GM12878 (cell line): ENCODE measurements around the gene PCDHGA1. TPM values are rescaled to one million over a fixed set of nuclear protein-coding genes. Genes with fewer than 3 reads are reported as not detected.

Experiments
- ATAC-seq: fragments of 200-7000 bp; cut with Tn5 transposase; 3 replicates; pipeline ENCODE4 v1.9.1; 2020; ENCODE audit warnings: mild to moderate bottlenecking, moderate library complexity
- BruUV-seq: library from RNA; stranded (reverse); fragments of 400-500 nt; replicated peaks from 2 replicates; lab custom pipeline; 2021; lab: Mats Ljungman, UMichigan
- CTCF ChIA-PET: fragments of 300-600 bp; sonication (Branson Sonifier 250); formaldehyde crosslinking; extraction: SDS; loops from one replicate; lab custom pipeline; 2021; ENCODE audit warnings: inconsistent platforms; lab: Yijun Ruan, JAX
- POLR2A ChIA-PET: fragments of 350-600 bp; formaldehyde crosslinking; extraction: SDS; loops from one replicate; lab custom pipeline; 2021; ENCODE audit warnings: inconsistent platforms; lab: Charles Lee
- RAD21 ChIA-PET: fragments of 300-600 bp; sonication (Branson Sonifier 250); formaldehyde crosslinking; loops from one replicate; lab custom pipeline; 2023; ENCODE audit warnings: antibody characterized with exemption; ENCODE audit not compliant: unreplicated experiment; lab: Charles Lee
- SMC1A ChIA-PET: fragments of 300-600 bp; sonication (Branson Sonifier 250); formaldehyde crosslinking; loops from one replicate; lab custom pipeline; 2023; ENCODE audit not compliant: unreplicated experiment, uncharacterized antibody; lab: Charles Lee
- DNase-seq: peaks from one replicate; pipeline ENCODE4 v3.0.0-alpha.2; 2011; ENCODE audit warnings: low read depth, low spot score
- FAIRE-seq: peaks from 3 replicates; lab custom pipeline; 2011; peaks lifted over from hg19 to GRCh38; lab: Jason Lieb, UNC
- H2AFZ ChIP-seq: 2 replicates; pipeline ENCODE4 v1.6.0; 2011; ENCODE audit warnings: low read depth, low read length, control low read depth; ENCODE audit not compliant: control insufficient read depth
- H3K27ac ChIP-seq: 2 replicates; pipeline ENCODE4 v1.5.1; 2011; ENCODE audit warnings: control low read depth; ENCODE audit not compliant: control insufficient read depth, insufficient read depth
- H3K27me3 ChIP-seq, 2 experiments: replicated peaks in 1 of 2; 2 replicates each; pipeline versions ENCODE4 v1.6.0 to v1.6.1; 2011; ENCODE audit warnings: low read length in 1 of 2; ENCODE audit not compliant: control insufficient read depth in 2 of 2, insufficient read depth in 2 of 2
- H3K36me3 ChIP-seq, 2 experiments: 2 replicates each; pipeline ENCODE4 v1.5.1; 2011; ENCODE audit warnings: low read length in 1 of 2; ENCODE audit not compliant: control insufficient read depth in 2 of 2, insufficient read depth in 2 of 2
- H3K4me1 ChIP-seq: 2 replicates; pipeline ENCODE4 v1.6.1; 2011; ENCODE audit warnings: mild to moderate bottlenecking, low read length, moderate library complexity, mixed read lengths; ENCODE audit not compliant: control insufficient read depth, insufficient read depth
- H3K4me2 ChIP-seq: 2 replicates; pipeline ENCODE4 v1.6.0; 2011; ENCODE audit warnings: control low read depth; ENCODE audit not compliant: control insufficient read depth, insufficient read depth
- H3K4me3 ChIP-seq: fragments of 200-600 bp; sonication (generic); 2 replicates; pipeline ENCODE4 v1.5.1; 2016
- H3K79me2 ChIP-seq: 2 replicates; pipeline ENCODE4 v1.6.0; 2011; ENCODE audit warnings: low read length; ENCODE audit not compliant: control insufficient read depth, insufficient read depth
- H3K9ac ChIP-seq: 2 replicates; pipeline ENCODE4 v1.8.0; 2011; ENCODE audit warnings: low read length, control low read depth, mixed read lengths; ENCODE audit not compliant: control insufficient read depth, insufficient read depth
- H3K9me3 ChIP-seq: replicated peaks from 3 replicates; pipeline ENCODE4 v1.5.1; 2011; ENCODE audit warnings: mild to moderate bottlenecking, low read length; ENCODE audit not compliant: control insufficient read depth, insufficient read depth
- H4K20me1 ChIP-seq: 2 replicates; pipeline ENCODE4 v1.6.0; 2011; ENCODE audit not compliant: control insufficient read depth, insufficient read depth
- BRCA1 ChIP-seq: IDR thresholded peaks from 2 replicates; pipeline ENCODE4 v1.6.1; 2011; ENCODE audit warnings: low read depth, low read length, improper control_type of control experiment
- GABPA ChIP-seq: IDR thresholded peaks from 2 replicates; pipeline ENCODE4 v1.6.1; 2014; ENCODE audit warnings: antibody characterized with exemption, low read depth, mild to moderate bottlenecking, inconsistent platforms
- KLF5 ChIP-seq: fragments of 450-650 bp; IDR thresholded peaks from 2 replicates; pipeline ENCODE4 v1.6.1; 2014; ENCODE audit warnings: mild to moderate bottlenecking; ENCODE audit not compliant: partially characterized antibody
- POLR2AphosphoS2 ChIP-seq: IDR thresholded peaks from 2 replicates; pipeline ENCODE4 v1.6.1; 2011; ENCODE audit warnings: low read depth, mild to moderate bottlenecking, low read length, improper control_type of control experiment, moderate library complexity
- RFX5 ChIP-seq: IDR thresholded peaks from 2 replicates; pipeline ENCODE4 v1.6.1; 2011; ENCODE audit warnings: low read depth, low read length, improper control_type of control experiment
- SMAD1 ChIP-seq: fragments of 450-650 bp; IDR thresholded peaks from 2 replicates; pipeline ENCODE4 v1.6.1; 2018; ENCODE audit warnings: mild to moderate bottlenecking, low read depth; ENCODE audit not compliant: partially characterized antibody
- STAT3 ChIP-seq: IDR thresholded peaks from 2 replicates; pipeline ENCODE4 v1.6.1; 2011; ENCODE audit warnings: low read depth, low read length, improper control_type of control experiment
- TBL1XR1 ChIP-seq: IDR thresholded peaks from 2 replicates; pipeline ENCODE4 v1.6.1; 2012; ENCODE audit warnings: low read depth, low read length, improper control_type of control experiment
- YY1 ChIP-seq: IDR thresholded peaks from 2 replicates; pipeline ENCODE4 v1.6.1; 2011; ENCODE audit warnings: low read depth, mild to moderate bottlenecking, low read length
- ZSCAN29 ChIP-seq: fragments of 450-650 bp; IDR thresholded peaks from 2 replicates; pipeline ENCODE4 v1.6.1; 2017; ENCODE audit warnings: mild to moderate bottlenecking, moderate library complexity
- WGBS: methylation state at CpG from one replicate; pipeline ENCODE4 v1.1.6; 2016; ENCODE audit warnings: low lambda C conversion rate; ENCODE audit not compliant: insufficient replicate concordance, insufficient coverage; ENCODE audit errors: missing lambda C conversion rate; 5-methylcytosine and 5-hydroxymethylcytosine counted together
- in situ Hi-C: fragments of 300-500 bp; cut with MboI; formaldehyde crosslinking; loops from 9 replicates; pipeline ENCODE4 v1.14.3; 2018; ENCODE audit warnings: mixed read lengths
- intact Hi-C: fragments of 100-400 bp; cut with micrococcal nuclease; formaldehyde crosslinking; loops from one replicate; pipeline ENCODE4 v1.14.2; 2022; ENCODE audit not compliant: unreplicated experiment
- polyA plus RNA-seq, 11 experiments: library from polyadenylated mRNA; depleted of rRNA in 4 of 11; unstranded in 6 of 11; stranded (reverse) in 5 of 11; fragments of >200 nt; fragmentation: Nextera tagmentation in 4 of 11; fragmentation: Illumina TruSeq in 1 of 11; extraction: Ambion mirVana in 4 of 11; extraction: Trizol in 1 of 11; gene quantifications; 1 replicate in 1 of 11; 2 replicates in 10 of 11; pipeline versions ENCODE4 v1.2.1 to v1.2.3, GENCODE V29; 2011 to 2016; ENCODE audit warnings: inconsistent platforms in 2 of 11, missing spikeins in 2 of 11, low read depth in 1 of 11
- total RNA-seq, 4 experiments: library from RNA; depleted of rRNA in 3 of 4; stranded (reverse); fragments of >200 nt in 3 of 4; fragmentation: Illumina TruSeq in 1 of 4; extraction: Trizol in 1 of 4; gene quantifications; 2 replicates each; pipeline versions ENCODE4 v1.2.1 to v1.2.3, GENCODE V29; 2013 to 2021
- TF ChIP-seq, protein P1 (sequence below): IDR thresholded peaks from 2 replicates; pipeline ENCODE4 v1.6.1; 2011; ENCODE audit warnings: mild to moderate bottlenecking, low read depth, low read length, moderate library complexity; ENCODE audit not compliant: insufficient replicate concordance
- TF ChIP-seq, protein P2 (sequence below): fragments of 150-350 bp; IDR thresholded peaks from 2 replicates; pipeline ENCODE4 v1.6.1; 2016; ENCODE audit warnings: low read depth, low read length

PCDHGA1 gene
- total and polyA plus RNA-seq, 10 of the 15 experiments (the other 5 are each of a cell fraction or from before 2014, with no cell fraction given), result 0.02 to 0.51 (median 0.19) TPM; not detected in 3

DNA sequence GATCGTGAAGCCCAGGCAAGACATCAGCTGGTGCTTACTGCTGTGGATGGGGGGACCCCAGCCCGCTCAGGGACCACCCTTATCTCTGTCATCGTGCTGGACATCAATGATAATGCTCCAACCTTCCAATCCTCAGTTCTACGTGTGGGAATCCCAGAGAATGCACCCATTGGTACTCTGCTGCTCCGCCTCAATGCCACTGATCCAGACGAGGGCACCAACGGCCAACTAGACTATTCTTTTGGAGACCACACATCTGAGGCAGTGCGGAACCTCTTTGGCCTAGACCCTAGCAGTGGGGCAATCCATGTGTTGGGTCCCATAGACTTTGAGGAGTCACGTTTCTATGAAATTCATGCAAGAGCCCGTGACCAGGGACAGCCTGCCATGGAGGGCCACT lies 159.5 kb downstream of the PCDHGA1 start:
- no peak overlapping the region for H3K4me2 ChIP-seq
- no TSS peak for BruUV-seq
- ChIA-PET CTCF (interaction anchor here (0.9 to 3.4 kb wide), 4 partner anchors 13 to 69 kb away, joined by 3 to 23 read pairs (median 4); partner anchors contain the start of genes PCDHGA11 and PCDHGC3), POLR2A (interaction anchor here (1.1 kb wide), 1 partner anchor 11 kb away, joined by 3 read pairs; no protein-coding TSS in a partner anchor), SMC1A (interaction anchor here (1.5 to 2.3 kb wide), 2 partner anchors 14 to 32 kb away, joined by 4 to 8 read pairs; partner anchors contain the start of gene PCDHGC3), RAD21 (interaction anchor here (1.6 kb wide), 1 partner anchor 15 kb away, joined by 5 read pairs; the partner anchor contains the start of gene PCDHGC3)
- no peak overlapping the region for H2AFZ ChIP-seq
- no peak for FAIRE-seq
- H3K9me3 ChIP-seq, result no peaks in the 10 kb centered on the region; the same call in 2 of the 3 replicates
- 94% methylated on average over 10 of the region's 10 CpGs for WGBS
- in situ Hi-C loops (no loop called here), intact Hi-C loops (no loop called here)
- H3K27ac ChIP-seq, result no peak overlapping the region
- no peak for ATAC-seq
- H3K27me3 ChIP-seq, result peaks cover 0 to 3% of the 10 kb centered on the region in 2 experiments; a peak in 2 of 4 replicates
- TF ChIP-seq BRCA1, result no peak
- no peak for TF ChIP-seq TBL1XR1
- no peak for TF ChIP-seq SMAD1
- H3K36me3 ChIP-seq, result no peaks in the 10 kb centered on the region; a peak in 1 of 4 replicates
- no peak for DNase-seq
- no peaks in the 10 kb centered on the region for H3K79me2 ChIP-seq
- peaks cover 22% of the 10 kb centered on the region for H3K4me1 ChIP-seq
- no peaks in the 10 kb centered on the region for H4K20me1 ChIP-seq
- H3K9ac ChIP-seq, result no peak overlapping the region
- H3K4me3 ChIP-seq, result no peak overlapping the region

DNA sequence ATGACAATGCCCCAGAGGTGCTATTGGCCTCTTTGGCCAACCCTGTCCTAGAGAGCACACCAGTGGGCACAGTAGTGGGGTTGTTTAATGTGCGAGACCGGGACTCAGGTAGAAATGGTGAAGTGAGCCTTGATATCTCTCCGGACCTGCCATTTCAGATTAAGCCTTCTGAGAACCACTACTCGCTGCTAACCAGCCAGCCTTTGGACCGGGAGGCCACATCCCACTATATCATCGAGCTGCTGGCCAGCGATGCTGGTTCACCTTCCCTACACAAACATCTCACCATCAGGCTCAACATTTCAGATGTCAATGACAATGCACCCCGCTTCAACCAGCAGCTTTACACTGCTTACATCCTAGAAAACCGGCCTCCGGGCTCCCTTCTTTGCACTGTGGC lies 160.0 kb downstream of the PCDHGA1 start:
- Histone ChIP-seq H3K36me3 (no peaks in the 10 kb centered on the region; a peak in 1 of 4 replicates), H3K9me3 (no peaks in the 10 kb centered on the region; the same call in 2 of the 3 replicates), H3K4me2 (no peak overlapping the region), H3K4me3 (no peak overlapping the region), H3K9ac (no peak overlapping the region), H4K20me1 (no peaks in the 10 kb centered on the region), H3K79me2 (no peaks in the 10 kb centered on the region), H3K4me1 (peaks cover 24% of the 10 kb centered on the region), H3K27ac (no peak overlapping the region), H2AFZ (no peak overlapping the region), H3K27me3 (peaks cover 0 to under 1% of the 10 kb centered on the region in 2 experiments; a peak in 1 of 4 replicates)
- intact Hi-C loops, result no loop called here
- no peak for DNase-seq
- CTCF ChIA-PET, result interaction anchor here (0.9 to 3.4 kb wide), 2 partner anchors 13 to 36 kb away, joined by 3 to 23 read pairs; partner anchors contain the start of gene PCDHGC3
- WGBS, result 99% methylated on average over 10 of the region's 10 CpGs
- ATAC-seq, result no peak
- SMC1A ChIA-PET, result interaction anchor here (2.3 kb wide), 1 partner anchor 14 kb away, joined by 8 read pairs; the partner anchor contains the start of gene PCDHGC3
- in situ Hi-C loops, result no loop called here
- POLR2A ChIA-PET, result interaction anchor here (1.7 kb wide), 1 partner anchor 23 kb away, joined by 5 read pairs; no protein-coding TSS in a partner anchor
- FAIRE-seq, result no peak
- RAD21 ChIA-PET, result no interaction called here
- BruUV-seq, result no TSS peak
- TF ChIP-seq KLF5, result no peak
- TF ChIP-seq, protein P1, sequence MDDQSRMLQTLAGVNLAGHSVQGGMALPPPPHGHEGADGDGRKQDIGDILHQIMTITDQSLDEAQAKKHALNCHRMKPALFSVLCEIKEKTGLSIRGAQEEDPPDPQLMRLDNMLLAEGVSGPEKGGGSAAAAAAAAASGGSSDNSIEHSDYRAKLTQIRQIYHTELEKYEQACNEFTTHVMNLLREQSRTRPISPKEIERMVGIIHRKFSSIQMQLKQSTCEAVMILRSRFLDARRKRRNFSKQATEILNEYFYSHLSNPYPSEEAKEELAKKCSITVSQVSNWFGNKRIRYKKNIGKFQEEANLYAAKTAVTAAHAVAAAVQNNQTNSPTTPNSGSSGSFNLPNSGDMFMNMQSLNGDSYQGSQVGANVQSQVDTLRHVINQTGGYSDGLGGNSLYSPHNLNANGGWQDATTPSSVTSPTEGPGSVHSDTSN, result no peak
- TF ChIP-seq GABPA, result no peak
- TF ChIP-seq ZSCAN29, result no peak
- TF ChIP-seq POLR2AphosphoS2, result no peak
- TF ChIP-seq YY1, result no peak
- TF ChIP-seq RFX5, result no peak
- TF ChIP-seq, protein P2, sequence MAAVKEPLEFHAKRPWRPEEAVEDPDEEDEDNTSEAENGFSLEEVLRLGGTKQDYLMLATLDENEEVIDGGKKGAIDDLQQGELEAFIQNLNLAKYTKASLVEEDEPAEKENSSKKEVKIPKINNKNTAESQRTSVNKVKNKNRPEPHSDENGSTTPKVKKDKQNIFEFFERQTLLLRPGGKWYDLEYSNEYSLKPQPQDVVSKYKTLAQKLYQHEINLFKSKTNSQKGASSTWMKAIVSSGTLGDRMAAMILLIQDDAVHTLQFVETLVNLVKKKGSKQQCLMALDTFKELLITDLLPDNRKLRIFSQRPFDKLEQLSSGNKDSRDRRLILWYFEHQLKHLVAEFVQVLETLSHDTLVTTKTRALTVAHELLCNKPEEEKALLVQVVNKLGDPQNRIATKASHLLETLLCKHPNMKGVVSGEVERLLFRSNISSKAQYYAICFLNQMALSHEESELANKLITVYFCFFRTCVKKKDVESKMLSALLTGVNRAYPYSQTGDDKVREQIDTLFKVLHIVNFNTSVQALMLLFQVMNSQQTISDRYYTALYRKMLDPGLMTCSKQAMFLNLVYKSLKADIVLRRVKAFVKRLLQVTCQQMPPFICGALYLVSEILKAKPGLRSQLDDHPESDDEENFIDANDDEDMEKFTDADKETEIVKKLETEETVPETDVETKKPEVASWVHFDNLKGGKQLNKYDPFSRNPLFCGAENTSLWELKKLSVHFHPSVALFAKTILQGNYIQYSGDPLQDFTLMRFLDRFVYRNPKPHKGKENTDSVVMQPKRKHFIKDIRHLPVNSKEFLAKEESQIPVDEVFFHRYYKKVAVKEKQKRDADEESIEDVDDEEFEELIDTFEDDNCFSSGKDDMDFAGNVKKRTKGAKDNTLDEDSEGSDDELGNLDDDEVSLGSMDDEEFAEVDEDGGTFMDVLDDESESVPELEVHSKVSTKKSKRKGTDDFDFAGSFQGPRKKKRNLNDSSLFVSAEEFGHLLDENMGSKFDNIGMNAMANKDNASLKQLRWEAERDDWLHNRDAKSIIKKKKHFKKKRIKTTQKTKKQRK, result no peak
- TF ChIP-seq STAT3, result no peak
